Measurements from ENCODE around the gene ALS2CL.

DNA sequence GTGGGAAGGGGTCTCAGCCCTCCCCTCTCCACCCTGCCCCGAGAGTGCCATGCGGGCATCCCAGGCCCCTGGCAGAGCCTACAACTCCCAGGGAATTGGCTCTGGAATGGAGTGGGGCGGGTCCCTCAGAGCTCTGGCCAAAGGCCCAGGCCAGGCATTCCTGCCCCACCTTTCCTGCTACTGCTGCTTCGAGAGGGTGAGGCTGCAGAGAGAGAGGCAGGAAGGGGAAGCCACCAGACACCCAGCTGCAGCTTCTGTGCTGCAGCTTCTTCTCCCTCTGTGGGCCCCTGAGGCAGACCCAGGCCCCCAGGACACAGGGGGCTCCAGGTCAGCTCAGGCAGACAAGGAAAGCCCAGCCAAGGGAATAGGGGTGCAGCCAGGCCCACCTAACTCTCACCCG lies 2.7 kb downstream of the ALS2CL start:
- TF ChIP-seq, protein P1, sequence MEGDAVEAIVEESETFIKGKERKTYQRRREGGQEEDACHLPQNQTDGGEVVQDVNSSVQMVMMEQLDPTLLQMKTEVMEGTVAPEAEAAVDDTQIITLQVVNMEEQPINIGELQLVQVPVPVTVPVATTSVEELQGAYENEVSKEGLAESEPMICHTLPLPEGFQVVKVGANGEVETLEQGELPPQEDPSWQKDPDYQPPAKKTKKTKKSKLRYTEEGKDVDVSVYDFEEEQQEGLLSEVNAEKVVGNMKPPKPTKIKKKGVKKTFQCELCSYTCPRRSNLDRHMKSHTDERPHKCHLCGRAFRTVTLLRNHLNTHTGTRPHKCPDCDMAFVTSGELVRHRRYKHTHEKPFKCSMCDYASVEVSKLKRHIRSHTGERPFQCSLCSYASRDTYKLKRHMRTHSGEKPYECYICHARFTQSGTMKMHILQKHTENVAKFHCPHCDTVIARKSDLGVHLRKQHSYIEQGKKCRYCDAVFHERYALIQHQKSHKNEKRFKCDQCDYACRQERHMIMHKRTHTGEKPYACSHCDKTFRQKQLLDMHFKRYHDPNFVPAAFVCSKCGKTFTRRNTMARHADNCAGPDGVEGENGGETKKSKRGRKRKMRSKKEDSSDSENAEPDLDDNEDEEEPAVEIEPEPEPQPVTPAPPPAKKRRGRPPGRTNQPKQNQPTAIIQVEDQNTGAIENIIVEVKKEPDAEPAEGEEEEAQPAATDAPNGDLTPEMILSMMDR (conservative IDR thresholded peaks at IDR 0.05): no peak
- no peak for TF ChIP-seq EZH2 (IDR thresholded peaks at IDR 0.05; ENCODE audit: low read depth)

All from PC-9 (cell line).